Neural progenitor cell (in vitro differentiated cells): Measurements from ENCODE around the gene DLG3.

Experiments
- CTCF ChIP-seq: fragments of 200-600 bp; sonication (generic); IDR thresholded peaks from 2 replicates; pipeline ENCODE4 v1.5.1; 2017; ENCODE audit warnings: antibody characterized with exemption, mild to moderate bottlenecking
- EZH2 ChIP-seq: fragments of 200-600 bp; sonication (generic); IDR thresholded peaks from 2 replicates; pipeline ENCODE4 v1.6.1; 2017; ENCODE audit warnings: antibody characterized with exemption, mild to moderate bottlenecking, moderate library complexity
- EZH2phosphoT487 ChIP-seq: fragments of 200-600 bp; sonication (generic); IDR thresholded peaks from 2 replicates; pipeline ENCODE4 v1.6.1; 2017; ENCODE audit warnings: antibody characterized with exemption

GRCh38 chrX:70461026-70461425 lies 16.4 kb downstream of the DLG3 start:
- TF ChIP-seq CTCF (no peak), EZH2 (no peak), EZH2phosphoT487 (no peak)
